A549 (cell line): Measurements from ENCODE around the gene SLC6A6. TPM values are rescaled to one million over a fixed set of nuclear protein-coding genes. Genes with fewer than 3 reads are reported as not detected.
A peak's percentile ranks its signal among the peaks of the same experiment; 100 is the strongest.

Experiments used
- ATAC-seq, 2 experiments: fragments of 200-7000 bp in 1 of 2; fragments of >200 bp in 1 of 2; cut with Nextera tagmentation in 1 of 2; cut with Tn5 transposase in 1 of 2; 3 replicates each; pipeline versions ENCODE4 v1.8.0 to v1.9.1; 2018 to 2020; ENCODE audit warnings: mild to moderate bottlenecking in 1 of 2, moderate library complexity in 1 of 2
- CTCF ChIA-PET: fragments of 300-600 bp; sonication (Branson Sonifier 250); formaldehyde crosslinking; extraction: SDS; loops from one replicate; lab custom pipeline; 2021; ENCODE audit warnings: antibody characterized with exemption, inconsistent platforms; lab: Yijun Ruan, JAX
- POLR2A ChIA-PET: fragments of 350-600 bp; formaldehyde crosslinking; extraction: SDS; loops from one replicate; lab custom pipeline; 2021; ENCODE audit warnings: antibody characterized with exemption, inconsistent platforms; lab: Yijun Ruan, JAX
- DNase-seq, 2 experiments: peaks; one replicate each; pipeline versions ENCODE4 v3.0.0 to v3.0.0-alpha.2; 2011 to 2016; ENCODE audit warnings: low read depth in 1 of 2, low spot score in 1 of 2
- FAIRE-seq: peaks from 2 replicates; lab custom pipeline; 2011; peaks lifted over from hg19 to GRCh38; lab: Jason Lieb, UNC
- H3K27ac ChIP-seq, 2 experiments: fragments of >200 bp; sonication (Bioruptor Twin); formaldehyde crosslinking; 3 replicates each; pipeline ENCODE4 v1.5.1; 2016 to 2017
- H3K4me1 ChIP-seq: fragments of >200 bp; sonication (Bioruptor Twin); formaldehyde crosslinking; 3 replicates; pipeline ENCODE4 v1.6.1; 2016
- H3K4me2 ChIP-seq: fragments of >200 bp; sonication (Bioruptor Twin); formaldehyde crosslinking; 3 replicates; pipeline ENCODE4 v1.6.1; 2016
- H3K4me3 ChIP-seq: fragments of >200 bp; sonication (Bioruptor Twin); formaldehyde crosslinking; 3 replicates; pipeline ENCODE4 v1.5.1; 2016
- H3K9me3 ChIP-seq: fragments of >200 bp; sonication (Bioruptor Twin); formaldehyde crosslinking; 3 replicates; pipeline ENCODE4 v1.6.1; 2016
- BHLHE40 ChIP-seq: IDR thresholded peaks from 2 replicates; pipeline ENCODE4 v1.6.1; 2012; ENCODE audit warnings: low read depth, low read length, inconsistent platforms
- CHD2 ChIP-seq: fragments of 150-350 bp; IDR thresholded peaks from 2 replicates; pipeline ENCODE4 v1.6.1; 2014; ENCODE audit warnings: low read length; ENCODE audit not compliant: partially characterized antibody
- CHD4 ChIP-seq: fragments of 200-600 bp; sonication (generic); IDR thresholded peaks from 2 replicates; pipeline ENCODE4 v1.6.1; 2016; ENCODE audit warnings: antibody characterized with exemption, mild to moderate bottlenecking, borderline replicate concordance
- FOSL2 ChIP-seq, 2 experiments: fragments of 450-650 bp in 1 of 2; fragments of >200 bp in 1 of 2; sonication (Bioruptor Twin) in 1 of 2; formaldehyde crosslinking; IDR thresholded peaks; 2 replicates each; pipeline versions ENCODE4 v1.5.0 to v1.6.1; 2016 to 2020; ENCODE audit warnings: mild to moderate bottlenecking in 1 of 2, moderate library complexity in 1 of 2
- GATA3 ChIP-seq: IDR thresholded peaks from 2 replicates; pipeline ENCODE4 v1.6.1; 2012; ENCODE audit warnings: borderline replicate concordance
- HDAC2 ChIP-seq: fragments of 200-600 bp; sonication (generic); IDR thresholded peaks from 2 replicates; pipeline ENCODE4 v1.6.1; 2016
- HEYL ChIP-seq: fragments of 250-450 bp; sonication (Bioruptor Pico); IDR thresholded peaks from 2 replicates; pipeline ENCODE4 v1.8.0; 2021; ENCODE audit warnings: mild to moderate bottlenecking, moderate library complexity
- HOXA7 ChIP-seq: fragments of 250-450 bp; sonication (Bioruptor Pico); IDR thresholded peaks from 2 replicates; pipeline ENCODE4 v1.5.0; 2020; ENCODE audit warnings: mild to moderate bottlenecking, moderate library complexity
- JUN ChIP-seq, 2 experiments: fragments of >200 bp; sonication (Bioruptor Twin); formaldehyde crosslinking; IDR thresholded peaks; 2 replicates in 1 of 2; 3 replicates in 1 of 2; pipeline ENCODE4 v1.6.1; 2016 to 2017
- JUNB ChIP-seq: fragments of >200 bp; sonication (Bioruptor Twin); formaldehyde crosslinking; IDR thresholded peaks from 2 replicates; pipeline ENCODE4 v1.6.1; 2016
- KDM1A ChIP-seq: fragments of 200-600 bp; sonication (generic); IDR thresholded peaks from 2 replicates; pipeline ENCODE4 v1.6.1; 2016; ENCODE audit warnings: low read depth, mild to moderate bottlenecking
- NFE2L2 ChIP-seq: fragments of 150-350 bp; conservative IDR thresholded peaks from 2 replicates; pipeline ENCODE4 v1.6.1; 2014; ENCODE audit warnings: low read length
- PBX3 ChIP-seq: IDR thresholded peaks from 2 replicates; pipeline ENCODE4 v1.6.1; 2012
- RAD21 ChIP-seq, 2 experiments: fragments of >200 bp in 1 of 2; sonication (Bioruptor Twin) in 1 of 2; formaldehyde crosslinking in 1 of 2; IDR thresholded peaks in 1 of 2; conservative IDR thresholded peaks in 1 of 2; 2 replicates in 1 of 2; 3 replicates in 1 of 2; pipeline ENCODE4 v1.6.1; 2012 to 2018; ENCODE audit warnings: inconsistent platforms in 1 of 2
- REST ChIP-seq: fragments of 200-600 bp; sonication (generic); IDR thresholded peaks from 2 replicates; pipeline ENCODE4 v1.6.1; 2016; ENCODE audit warnings: antibody characterized with exemption, mild to moderate bottlenecking, moderate library complexity
- RFX5 ChIP-seq: fragments of 450-650 bp; IDR thresholded peaks from 2 replicates; pipeline ENCODE4 v1.7.1; 2014; ENCODE audit warnings: antibody characterized with exemption, mild to moderate bottlenecking, moderate library complexity
- ZFP36 ChIP-seq: fragments of 450-650 bp; IDR thresholded peaks from 2 replicates; pipeline ENCODE4 v1.6.1; 2014; ENCODE audit warnings: borderline replicate concordance; ENCODE audit not compliant: partially characterized antibody
- WGBS: methylation state at CpG from one replicate; pipeline ENCODE4 v1.1.6; 2017; ENCODE audit errors: missing lambda C conversion rate; 5-methylcytosine and 5-hydroxymethylcytosine counted together
- polyA plus RNA-seq, 4 experiments: library from polyadenylated mRNA; depleted of rRNA in 3 of 4; stranded (reverse); fragments of >200 nt; fragmentation: RNase III in 1 of 4; extraction: RNeasy Plus Mini Kit Qiagen cat#74134 plus additional on column Dnase treatment in 1 of 4; gene quantifications; 2 replicates in 3 of 4; 3 replicates in 1 of 4; pipeline ENCODE4 v1.2.3, GENCODE V29; 2011 to 2017
- TF ChIP-seq, protein P1 (sequence below): IDR thresholded peaks from 2 replicates; pipeline ENCODE4 v1.6.1; 2012

SLC6A6 gene
- polyA plus RNA-seq, 2 of the 4 experiments (the other 2 are of a cell fraction) = 73.3 to 73.8 TPM

DNA sequence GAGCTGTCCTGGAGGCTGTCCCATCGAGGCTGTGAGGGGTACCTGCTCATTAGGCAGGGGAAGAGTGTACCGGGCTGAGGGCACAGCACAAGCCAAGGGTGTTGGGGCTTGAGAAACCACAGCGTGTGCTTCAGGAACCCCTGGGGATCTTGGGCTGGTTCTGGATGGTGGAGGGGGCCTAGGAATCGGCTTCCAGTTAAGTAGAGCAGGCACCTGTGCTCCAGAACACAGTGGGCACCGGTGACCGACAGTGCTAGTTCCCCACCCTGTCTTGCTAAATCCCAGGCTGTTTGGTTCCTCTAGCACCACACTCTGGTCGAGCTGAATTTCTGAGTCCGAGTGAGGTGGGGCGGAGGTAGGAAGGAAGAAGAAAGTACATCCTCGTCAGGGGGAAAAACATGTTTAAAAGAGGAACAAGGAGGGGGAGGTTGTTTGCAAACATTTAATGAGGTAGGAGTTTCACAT is 29.1 kb downstream of the SLC6A6 start:
- H3K4me1 ChIP-seq = peaks cover 77% of the 10 kb centered on the region
- no peak for DNase-seq
- CTCF ChIA-PET = interaction anchor here (1.0 to 2.1 kb wide), 7 partner anchors 11 to 170 kb away, joined by 3 to 12 read pairs (median 6); no protein-coding TSS in a partner anchor
- no peaks in the 10 kb centered on the region for H3K9me3 ChIP-seq
- H3K4me3 ChIP-seq = no peak overlapping the region
- peak overlapping the region; percentile 55 for H3K4me2 ChIP-seq
- 53% methylated on average over 10 of the region's 10 CpGs for WGBS
- POLR2A ChIA-PET = interaction anchor here (1.3 to 1.6 kb wide), 2 partner anchors 9 to 21 kb away, joined by 4 to 5 read pairs; no protein-coding TSS in a partner anchor
- H3K27ac ChIP-seq = peak overlapping the region in 1 of 2 experiments; percentile 85; a peak in 3 of 6 replicates
- ATAC-seq = peak in 1 of 2 experiments; percentile 14; a peak in 4 of 6 replicates
- FAIRE-seq = no peak
- TF ChIP-seq ZFP36 (peak; percentile 11), RFX5 (no peak), RAD21 (conservative IDR thresholded peaks at IDR 0.05 in 1 of 2, IDR thresholded peaks at IDR 0.05 in 1 of 2) (peak in 1 of 2 experiments; percentile 12; a peak in 1 of 5 replicates), HOXA7 (CRISPR knock-in tag) (no peak)

DNA sequence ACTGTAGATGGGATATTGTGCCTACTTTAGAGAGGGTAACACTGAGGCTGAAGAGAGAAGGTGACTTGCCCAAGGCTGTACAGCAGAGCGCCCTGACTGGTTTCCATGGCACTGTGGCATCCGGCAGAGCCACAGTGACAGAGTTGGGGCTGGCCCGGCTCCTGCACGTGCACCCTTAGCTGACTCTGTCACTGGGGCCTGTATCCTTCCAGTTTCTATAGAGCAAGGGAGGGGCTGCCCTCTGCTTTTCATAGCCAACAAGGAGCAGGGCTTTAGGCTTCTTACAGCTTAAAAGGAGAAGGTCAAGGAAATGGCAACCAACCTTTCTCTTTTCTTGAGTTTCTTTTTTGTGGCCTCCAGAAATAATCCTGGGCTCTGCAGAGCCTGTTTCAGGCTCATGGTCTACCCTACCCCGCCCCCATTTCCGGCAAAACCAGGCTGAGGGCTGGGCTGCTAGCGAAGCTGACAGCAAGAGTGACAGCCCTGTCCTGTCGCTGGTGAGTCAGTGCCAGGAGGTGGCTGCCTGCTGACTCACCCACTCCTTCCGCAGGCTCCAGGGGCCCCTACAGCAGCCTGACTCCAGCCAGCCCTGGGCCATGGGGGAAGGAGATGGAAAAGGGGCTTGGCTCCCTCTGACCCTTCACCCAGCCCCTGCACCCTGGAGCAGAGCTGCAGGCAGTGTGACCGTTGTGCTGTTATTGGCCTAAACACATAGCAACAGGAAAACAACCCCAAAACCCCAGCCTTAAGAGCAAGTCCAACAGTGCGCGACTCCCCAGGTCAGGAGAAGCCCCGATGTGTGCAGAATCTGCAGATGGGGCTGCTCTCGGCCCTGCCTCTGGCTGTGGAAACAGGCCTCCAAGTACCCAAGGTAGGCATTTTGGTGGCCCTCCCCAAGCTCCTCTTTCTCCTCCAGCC is 29.8 kb downstream of the SLC6A6 start:
- TF ChIP-seq, protein P1, sequence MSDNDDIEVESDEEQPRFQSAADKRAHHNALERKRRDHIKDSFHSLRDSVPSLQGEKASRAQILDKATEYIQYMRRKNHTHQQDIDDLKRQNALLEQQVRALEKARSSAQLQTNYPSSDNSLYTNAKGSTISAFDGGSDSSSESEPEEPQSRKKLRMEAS = peak; percentile 56; the same call in 1 of the 2 replicates
- TF ChIP-seq PBX3 = 0 out of 2 replicates have a peak, but pooled peaks have one; percentile 41
- TF ChIP-seq HEYL (CRISPR knock-in tag) = no peak
- peak; percentile 2; the same call in 1 of the 2 replicates for TF ChIP-seq BHLHE40
- peak; percentile 73 for TF ChIP-seq FOSL2 (IDR thresholded peaks at IDR 0.05)
- peak; percentile 95 for TF ChIP-seq FOSL2 (CRISPR knock-in tag; IDR thresholded peaks at IDR 0.05)
- peak; percentile 54 for TF ChIP-seq GATA3
- no peak for TF ChIP-seq CHD4
- no peak for TF ChIP-seq HOXA7 (CRISPR knock-in tag)
- TF ChIP-seq HDAC2 = 0 out of 2 replicates have a peak, but pooled peaks have one; percentile 78
- peak; percentile 55; the same call in 1 of the 2 replicates for TF ChIP-seq JUNB
- TF ChIP-seq KDM1A = peak; percentile 97
- TF ChIP-seq CHD2 = no peak
- TF ChIP-seq JUN (IDR thresholded peaks at IDR 0.05) = peak in 1 of 2 experiments; percentile 45; a peak in 1 of 5 replicates
- TF ChIP-seq REST = peak; percentile 43; the same call in 1 of the 2 replicates
- no peak for TF ChIP-seq NFE2L2
- Histone ChIP-seq H3K4me1 (peaks cover 83% of the 10 kb centered on the region), H3K4me2 (peak overlapping the region; percentile 55), H3K9me3 (no peaks in the 10 kb centered on the region), H3K4me3 (no peak overlapping the region), H3K27ac (peak overlapping the region; percentile 44 to 85; a peak in 5 of 6 replicates)
- peak; percentile 79 to 81 for ATAC-seq
- FAIRE-seq = no peak
- CTCF ChIA-PET = interaction anchor here (0.6 to 2.8 kb wide), 12 partner anchors 11 to 552 kb away, joined by 3 to 12 read pairs (median 4); partner anchors contain the start of gene WNT7A
- 30% methylated on average over 14 of the region's 14 CpGs for WGBS
- POLR2A ChIA-PET = interaction anchor here (1.3 to 1.9 kb wide), 3 partner anchors 9 to 20 kb away, joined by 4 to 5 read pairs (median 5); no protein-coding TSS in a partner anchor
- peak; percentile 69 to 91 for DNase-seq
